ENCODE results near the gene SDK1.

DNA sequence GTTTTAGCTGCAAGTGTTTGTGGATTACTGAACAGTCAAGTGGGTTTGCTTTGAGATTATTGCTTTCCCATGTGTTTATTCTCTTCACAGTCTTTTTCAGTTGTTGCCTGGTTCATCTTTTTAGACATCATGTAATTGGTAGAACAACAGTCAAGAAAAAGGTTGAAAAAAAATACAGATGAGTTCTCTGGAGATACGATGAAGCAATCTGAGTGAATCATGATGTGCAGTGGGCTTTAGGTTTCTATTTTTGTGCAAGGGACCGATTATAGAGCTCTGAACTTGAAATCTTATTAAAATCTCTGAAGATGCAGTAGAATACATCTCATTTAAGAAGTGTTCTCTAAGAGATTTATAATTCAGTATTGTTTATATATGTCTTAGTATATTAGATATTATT is 145.7 kb downstream of the SDK1 start:
- TF ChIP-seq, protein P1, sequence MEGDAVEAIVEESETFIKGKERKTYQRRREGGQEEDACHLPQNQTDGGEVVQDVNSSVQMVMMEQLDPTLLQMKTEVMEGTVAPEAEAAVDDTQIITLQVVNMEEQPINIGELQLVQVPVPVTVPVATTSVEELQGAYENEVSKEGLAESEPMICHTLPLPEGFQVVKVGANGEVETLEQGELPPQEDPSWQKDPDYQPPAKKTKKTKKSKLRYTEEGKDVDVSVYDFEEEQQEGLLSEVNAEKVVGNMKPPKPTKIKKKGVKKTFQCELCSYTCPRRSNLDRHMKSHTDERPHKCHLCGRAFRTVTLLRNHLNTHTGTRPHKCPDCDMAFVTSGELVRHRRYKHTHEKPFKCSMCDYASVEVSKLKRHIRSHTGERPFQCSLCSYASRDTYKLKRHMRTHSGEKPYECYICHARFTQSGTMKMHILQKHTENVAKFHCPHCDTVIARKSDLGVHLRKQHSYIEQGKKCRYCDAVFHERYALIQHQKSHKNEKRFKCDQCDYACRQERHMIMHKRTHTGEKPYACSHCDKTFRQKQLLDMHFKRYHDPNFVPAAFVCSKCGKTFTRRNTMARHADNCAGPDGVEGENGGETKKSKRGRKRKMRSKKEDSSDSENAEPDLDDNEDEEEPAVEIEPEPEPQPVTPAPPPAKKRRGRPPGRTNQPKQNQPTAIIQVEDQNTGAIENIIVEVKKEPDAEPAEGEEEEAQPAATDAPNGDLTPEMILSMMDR (conservative IDR thresholded peaks at IDR 0.05; ENCODE audit: low read depth in 2 of 2), result no peak
- TF ChIP-seq CREB1 (CRISPR knock-in tag; IDR thresholded peaks at IDR 0.05; ENCODE audit: low read depth), result no peak
- TF ChIP-seq EZH2 (IDR thresholded peaks at IDR 0.05; ENCODE audit: low read depth, unreplicated experiment), result no peak
- TF ChIP-seq POLR2AphosphoS5 (IDR thresholded peaks at IDR 0.05; ENCODE audit: low read depth), result no peak
- TF ChIP-seq ZNF462 (CRISPR knock-in tag; IDR thresholded peaks at IDR 0.05), result no peak
- TF ChIP-seq, protein P2, sequence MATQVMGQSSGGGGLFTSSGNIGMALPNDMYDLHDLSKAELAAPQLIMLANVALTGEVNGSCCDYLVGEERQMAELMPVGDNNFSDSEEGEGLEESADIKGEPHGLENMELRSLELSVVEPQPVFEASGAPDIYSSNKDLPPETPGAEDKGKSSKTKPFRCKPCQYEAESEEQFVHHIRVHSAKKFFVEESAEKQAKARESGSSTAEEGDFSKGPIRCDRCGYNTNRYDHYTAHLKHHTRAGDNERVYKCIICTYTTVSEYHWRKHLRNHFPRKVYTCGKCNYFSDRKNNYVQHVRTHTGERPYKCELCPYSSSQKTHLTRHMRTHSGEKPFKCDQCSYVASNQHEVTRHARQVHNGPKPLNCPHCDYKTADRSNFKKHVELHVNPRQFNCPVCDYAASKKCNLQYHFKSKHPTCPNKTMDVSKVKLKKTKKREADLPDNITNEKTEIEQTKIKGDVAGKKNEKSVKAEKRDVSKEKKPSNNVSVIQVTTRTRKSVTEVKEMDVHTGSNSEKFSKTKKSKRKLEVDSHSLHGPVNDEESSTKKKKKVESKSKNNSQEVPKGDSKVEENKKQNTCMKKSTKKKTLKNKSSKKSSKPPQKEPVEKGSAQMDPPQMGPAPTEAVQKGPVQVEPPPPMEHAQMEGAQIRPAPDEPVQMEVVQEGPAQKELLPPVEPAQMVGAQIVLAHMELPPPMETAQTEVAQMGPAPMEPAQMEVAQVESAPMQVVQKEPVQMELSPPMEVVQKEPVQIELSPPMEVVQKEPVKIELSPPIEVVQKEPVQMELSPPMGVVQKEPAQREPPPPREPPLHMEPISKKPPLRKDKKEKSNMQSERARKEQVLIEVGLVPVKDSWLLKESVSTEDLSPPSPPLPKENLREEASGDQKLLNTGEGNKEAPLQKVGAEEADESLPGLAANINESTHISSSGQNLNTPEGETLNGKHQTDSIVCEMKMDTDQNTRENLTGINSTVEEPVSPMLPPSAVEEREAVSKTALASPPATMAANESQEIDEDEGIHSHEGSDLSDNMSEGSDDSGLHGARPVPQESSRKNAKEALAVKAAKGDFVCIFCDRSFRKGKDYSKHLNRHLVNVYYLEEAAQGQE (IDR thresholded peaks at IDR 0.05; ENCODE audit: unreplicated experiment), result no peak
- TF ChIP-seq JUNB (IDR thresholded peaks at IDR 0.05; ENCODE audit: unreplicated experiment), result no peak
- TF ChIP-seq ZNF114 (CRISPR knock-in tag; IDR thresholded peaks at IDR 0.05), result no peak
- TF ChIP-seq STAT1 (IDR thresholded peaks at IDR 0.05; ENCODE audit: unreplicated experiment), result no peak
- TF ChIP-seq ZNF331 (CRISPR knock-in tag; IDR thresholded peaks at IDR 0.05; ENCODE audit: low read depth), result no peak
- TF ChIP-seq EZH2phosphoT487 (IDR thresholded peaks at IDR 0.05; ENCODE audit: unreplicated experiment), result no peak
- no peak for TF ChIP-seq ETS1 (IDR thresholded peaks at IDR 0.05)

Data from GM23338 (cell line).